ENCODE results near the gene DLGAP4.

The DLGAP4 gene

GRCh38 chr20:36361406-36361805 is 55.3 kb downstream of the DLGAP4 start:
- Histone ChIP-seq H3K9me2 (replicated peaks; ENCODE audit: insufficient read depth, low read length) (no peaks in the 10 kb centered on the region), H3K4me2 (ENCODE audit: low read depth, low read length) (no peak overlapping the region), H3K27ac (ENCODE audit: low read length) (no peak overlapping the region), H3F3A (ENCODE audit: insufficient read depth, low read length) (no peaks in the 10 kb centered on the region), H3K9ac (ENCODE audit: low read length) (no peak overlapping the region), H4K20me1 (ENCODE audit: insufficient read depth, low read length) (no peaks in the 10 kb centered on the region), H3K27me3 (replicated peaks; ENCODE audit: insufficient read depth, low read length) (peaks cover 83% of the 10 kb centered on the region), H3K4me1 (ENCODE audit: low read length) (no peaks in the 10 kb centered on the region), H2AFZ (ENCODE audit: low read length) (no peak overlapping the region), H3K79me2 (ENCODE audit: low read length) (no peaks in the 10 kb centered on the region), H3K9me3 (replicated peaks; ENCODE audit: insufficient read depth, low read length) (no peaks in the 10 kb centered on the region), H3K36me3 (replicated peaks; ENCODE audit: insufficient read depth, low read length) (no peaks in the 10 kb centered on the region), H3K4me3 (ENCODE audit: low read length) (no peak overlapping the region)
- DNase-seq = no peak
- TF ChIP-seq, protein P1, sequence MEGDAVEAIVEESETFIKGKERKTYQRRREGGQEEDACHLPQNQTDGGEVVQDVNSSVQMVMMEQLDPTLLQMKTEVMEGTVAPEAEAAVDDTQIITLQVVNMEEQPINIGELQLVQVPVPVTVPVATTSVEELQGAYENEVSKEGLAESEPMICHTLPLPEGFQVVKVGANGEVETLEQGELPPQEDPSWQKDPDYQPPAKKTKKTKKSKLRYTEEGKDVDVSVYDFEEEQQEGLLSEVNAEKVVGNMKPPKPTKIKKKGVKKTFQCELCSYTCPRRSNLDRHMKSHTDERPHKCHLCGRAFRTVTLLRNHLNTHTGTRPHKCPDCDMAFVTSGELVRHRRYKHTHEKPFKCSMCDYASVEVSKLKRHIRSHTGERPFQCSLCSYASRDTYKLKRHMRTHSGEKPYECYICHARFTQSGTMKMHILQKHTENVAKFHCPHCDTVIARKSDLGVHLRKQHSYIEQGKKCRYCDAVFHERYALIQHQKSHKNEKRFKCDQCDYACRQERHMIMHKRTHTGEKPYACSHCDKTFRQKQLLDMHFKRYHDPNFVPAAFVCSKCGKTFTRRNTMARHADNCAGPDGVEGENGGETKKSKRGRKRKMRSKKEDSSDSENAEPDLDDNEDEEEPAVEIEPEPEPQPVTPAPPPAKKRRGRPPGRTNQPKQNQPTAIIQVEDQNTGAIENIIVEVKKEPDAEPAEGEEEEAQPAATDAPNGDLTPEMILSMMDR (IDR thresholded peaks at IDR 0.05; ENCODE audit: low read length) = no peak
- no peak for TF ChIP-seq EZH2phosphoT487 (IDR thresholded peaks at IDR 0.05; ENCODE audit: low read length)
- TF ChIP-seq EZH2 (optimal IDR thresholded peaks at IDR 0.05; ENCODE audit: low read depth, low read length) = no peak

DNA sequence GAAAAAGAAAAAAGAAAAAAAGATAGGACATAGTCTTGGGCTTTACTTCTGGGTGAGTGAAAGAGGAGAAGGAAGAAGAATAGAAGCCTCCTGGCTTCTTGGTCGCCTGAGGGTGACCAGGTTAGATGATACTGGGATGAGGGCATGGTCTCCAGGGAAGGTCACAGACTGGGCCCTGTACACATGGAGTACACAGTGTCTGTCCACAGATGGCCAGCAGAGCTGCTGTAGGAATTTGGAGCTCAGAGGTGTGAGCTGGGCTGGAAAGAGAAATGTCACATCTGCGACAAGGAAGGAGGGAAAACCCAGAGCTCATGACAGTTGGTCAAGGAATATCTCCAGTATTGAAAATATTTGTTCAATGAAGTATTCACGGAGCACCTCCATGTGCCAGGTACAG is 56.1 kb downstream of the DLGAP4 start:
- no peak overlapping the region for H3K4me3 ChIP-seq (ENCODE audit: low read length)
- no peaks in the 10 kb centered on the region for H3F3A ChIP-seq (ENCODE audit: insufficient read depth, low read length)
- no peaks in the 10 kb centered on the region for H3K36me3 ChIP-seq (replicated peaks; ENCODE audit: insufficient read depth, low read length)
- H2AFZ ChIP-seq (ENCODE audit: low read length) = no peak overlapping the region
- no peaks in the 10 kb centered on the region for H3K9me2 ChIP-seq (replicated peaks; ENCODE audit: insufficient read depth, low read length)
- no peaks in the 10 kb centered on the region for H4K20me1 ChIP-seq (ENCODE audit: insufficient read depth, low read length)
- peaks cover 84% of the 10 kb centered on the region for H3K27me3 ChIP-seq (replicated peaks; ENCODE audit: insufficient read depth, low read length)
- no peak overlapping the region for H3K9ac ChIP-seq (ENCODE audit: low read length)
- H3K9me3 ChIP-seq (replicated peaks; ENCODE audit: insufficient read depth, low read length) = no peaks in the 10 kb centered on the region
- DNase-seq = no peak
- TF ChIP-seq EZH2 (optimal IDR thresholded peaks at IDR 0.05; ENCODE audit: low read depth, low read length) = no peak
- TF ChIP-seq, protein P1 (IDR thresholded peaks at IDR 0.05; ENCODE audit: low read length) = no peak
- no peak for TF ChIP-seq EZH2phosphoT487 (IDR thresholded peaks at IDR 0.05; ENCODE audit: low read length)
- H3K4me2 ChIP-seq (ENCODE audit: low read depth, low read length) = no peak overlapping the region
- H3K79me2 ChIP-seq (ENCODE audit: low read length) = no peaks in the 10 kb centered on the region
- H3K4me1 ChIP-seq (ENCODE audit: low read length) = no peaks in the 10 kb centered on the region
- no peak overlapping the region for H3K27ac ChIP-seq (ENCODE audit: low read length)

GRCh38 chr20:36362978-36363713 is 57.0 kb downstream of the DLGAP4 start:
- Histone ChIP-seq H2AFZ (ENCODE audit: low read length) (no peak overlapping the region), H3K9ac (ENCODE audit: low read length) (no peak overlapping the region), H3K79me2 (ENCODE audit: low read length) (no peaks in the 10 kb centered on the region), H3K27ac (ENCODE audit: low read length) (no peak overlapping the region), H4K20me1 (ENCODE audit: insufficient read depth, low read length) (no peaks in the 10 kb centered on the region), H3K4me2 (ENCODE audit: low read depth, low read length) (no peak overlapping the region), H3K4me1 (ENCODE audit: low read length) (no peaks in the 10 kb centered on the region), H3K27me3 (replicated peaks; ENCODE audit: insufficient read depth, low read length) (peaks cover 90% of the 10 kb centered on the region), H3K9me3 (replicated peaks; ENCODE audit: insufficient read depth, low read length) (no peaks in the 10 kb centered on the region), H3K9me2 (replicated peaks; ENCODE audit: insufficient read depth, low read length) (no peaks in the 10 kb centered on the region), H3F3A (ENCODE audit: insufficient read depth, low read length) (no peaks in the 10 kb centered on the region), H3K4me3 (ENCODE audit: low read length) (no peak overlapping the region), H3K36me3 (replicated peaks; ENCODE audit: insufficient read depth, low read length) (no peaks in the 10 kb centered on the region)
- no peak for DNase-seq
- TF ChIP-seq EZH2phosphoT487 (IDR thresholded peaks at IDR 0.05; ENCODE audit: low read length) (no peak), EZH2 (optimal IDR thresholded peaks at IDR 0.05; ENCODE audit: low read depth, low read length) (no peak)
- TF ChIP-seq, protein P1 (IDR thresholded peaks at IDR 0.05; ENCODE audit: low read length) = no peak
